Gastroesophageal sphincter (tissue), 4 donors: ENCODE results near the gene SHKBP1. TPM values are rescaled to one million over a fixed set of nuclear protein-coding genes. Genes with fewer than 3 reads are reported as not detected.
A peak's percentile ranks its signal among the peaks of the same experiment; 100 is the strongest.

Experiments
- ATAC-seq: fragments of 150-250 bp; one replicate; pipeline ENCODE4 v1.9.1; 2016; ENCODE audit warnings: mild to moderate bottlenecking, moderate library complexity
- H3K27ac ChIP-seq, 4 donors: fragments of 200-600 bp; sonication (generic) in 3 of 4; 1 replicate in 3 of 4; 2 replicates in 1 of 4; pipeline ENCODE4 v1.5.1; 2016 to 2019
- H3K27me3 ChIP-seq: fragments of 200-600 bp; sonication (generic); one replicate; pipeline ENCODE4 v1.5.1; 2019
- H3K36me3 ChIP-seq, 2 donors: fragments of 200-600 bp; sonication (generic); one replicate each; pipeline ENCODE4 v1.5.1; 2019; ENCODE audit warnings: control low read depth in 1 of 2
- H3K4me1 ChIP-seq, 3 donors: fragments of 200-600 bp; sonication (generic); 1 replicate in 2 of 3; 2 replicates in 1 of 3; pipeline ENCODE4 v1.5.1; 2016 to 2019; ENCODE audit warnings: control low read depth in 2 of 3
- H3K4me3 ChIP-seq, 2 donors: fragments of 200-600 bp; sonication (generic); one replicate each; pipeline ENCODE4 v1.5.1; 2019; ENCODE audit warnings: mild to moderate bottlenecking in 1 of 2, moderate library complexity in 1 of 2
- H3K9me3 ChIP-seq, 3 donors: fragments of 200-600 bp; sonication (generic); one replicate each; pipeline ENCODE4 v1.5.1; 2017 to 2019; ENCODE audit warnings: control low read depth in 2 of 3
- CTCF ChIP-seq, 4 experiments: fragments of 200-600 bp in 2 of 4; fragments of 450-650 bp in 2 of 4; sonication (generic) in 1 of 4; IDR thresholded peaks; one replicate each; pipeline ENCODE4 v1.5.1; 2017 to 2019; ENCODE audit warnings: antibody characterized with exemption in 4 of 4, mild to moderate bottlenecking in 2 of 4, moderate library complexity in 2 of 4
- EP300 ChIP-seq: sonication (generic); formaldehyde crosslinking; IDR thresholded peaks from one replicate; pipeline ENCODE4 v1.6.1; 2017; ENCODE audit warnings: antibody characterized with exemption, mild to moderate bottlenecking
- POLR2A ChIP-seq, 2 donors: fragments of 450-650 bp; IDR thresholded peaks; one replicate each; pipeline ENCODE4 v1.6.1; 2017; ENCODE audit warnings: antibody characterized with exemption in 2 of 2, mild to moderate bottlenecking in 2 of 2, moderate library complexity in 1 of 2
- POLR2AphosphoS5 ChIP-seq: sonication (generic); formaldehyde crosslinking; IDR thresholded peaks from one replicate; pipeline ENCODE4 v1.6.1; 2017; ENCODE audit warnings: antibody characterized with exemption
- WGBS, 2 donors: methylation state at CpG; one replicate each; pipeline ENCODE4 v1.1.5; 2018; ENCODE audit warnings: low coverage in 1 of 2; 5-methylcytosine and 5-hydroxymethylcytosine counted together
- total RNA-seq, 4 donors: library from RNA; depleted of rRNA; stranded (reverse); fragments of >200 nt; gene quantifications; one replicate each; pipeline ENCODE4 v1.1.0, GENCODE V29; 2016

The SHKBP1 gene
- total RNA-seq, 4 donors from 2014 or later, result 30.3 to 50.1 (median 37.7) TPM

GRCh38 chr19:40611900-40612698 is 35.4 kb downstream of the SHKBP1 start:
- no peak for ATAC-seq
- H3K27ac ChIP-seq, result peak overlapping the region in 2 of 4 donors; percentile 89 to 96
- TF ChIP-seq POLR2A (IDR thresholded peaks at IDR 0.05) (no peak), CTCF (IDR thresholded peaks at IDR 0.05) (no peak), EP300 (no peak), POLR2AphosphoS5 (no peak)

GRCh38 chr19:40612831-40613689 is 36.4 kb downstream of the SHKBP1 start:
- H3K4me3 ChIP-seq, result peak overlapping the region in 1 of 2 donors; percentile 63

More at GRCh38 chr19:40611900-40612698, 35.4 kb downstream of the SHKBP1 start:
- H3K36me3 ChIP-seq, result peaks cover 0 to 16% of the 10 kb centered on the region in 2 donors
- WGBS, 2 donors, result 90% methylated on average over 2 of the region's 10 CpGs; no CpG with 5 or more reads in 1 of the 2 donors
- H3K9me3 ChIP-seq, result no peaks in the 10 kb centered on the region
- peaks cover 0 to 86% (median 26%) of the 10 kb centered on the region in 3 donors for H3K4me1 ChIP-seq
- peaks cover 10% of the 10 kb centered on the region for H3K27me3 ChIP-seq
- H3K4me3 ChIP-seq, result no peak overlapping the region

GRCh38 chr19:40613690-40614621 is 37.3 kb downstream of the SHKBP1 start:
- Histone ChIP-seq H3K36me3 (peaks cover 0 to 27% of the 10 kb centered on the region in 2 donors), H3K27me3 (peaks cover 10% of the 10 kb centered on the region), H3K4me3 (peak overlapping the region; percentile 46 to 63), H3K27ac (peak overlapping the region; percentile 49 to 96 (median 86)), H3K9me3 (no peaks in the 10 kb centered on the region), H3K4me1 (peaks cover 0 to 71% (median 26%) of the 10 kb centered on the region in 3 donors)
- ATAC-seq, result peak; percentile 65
- TF ChIP-seq POLR2A (IDR thresholded peaks at IDR 0.05), result no peak
- TF ChIP-seq POLR2AphosphoS5, result no peak
- no peak for TF ChIP-seq EP300
- 2 to 3% methylated on average over 27 to 39 of the region's 67 CpGs for WGBS, 2 donors

More at GRCh38 chr19:40612831-40613689, 36.4 kb downstream of the SHKBP1 start:
- no peak for ATAC-seq
- H3K4me1 ChIP-seq, result peaks cover 0 to 77% (median 26%) of the 10 kb centered on the region in 3 donors
- H3K27ac ChIP-seq, result peak overlapping the region in 3 of 4 donors; percentile 83 to 96 (median 89)
- H3K9me3 ChIP-seq, result no peaks in the 10 kb centered on the region
- TF ChIP-seq EP300, result no peak
- H3K36me3 ChIP-seq, result peaks cover 0 to 19% of the 10 kb centered on the region in 2 donors
- H3K27me3 ChIP-seq, result peaks cover 10% of the 10 kb centered on the region
- WGBS, 2 donors, result 35 to 72% methylated on average over 8 to 10 of the region's 50 CpGs

- 5 to 7% methylated on average over 19 to 23 of the region's 27 CpGs for WGBS, 2 donors
- Histone ChIP-seq H3K9me3 (no peaks in the 10 kb centered on the region), H3K27me3 (peaks cover 7% of the 10 kb centered on the region), H3K4me3 (peak overlapping the region; percentile 46 to 63), H3K36me3 (peaks cover 0 to 36% of the 10 kb centered on the region in 2 donors), H3K4me1 (peaks cover 0 to 63% (median 20%) of the 10 kb centered on the region in 3 donors), H3K27ac (peak overlapping the region; percentile 49 to 96 (median 86))
- TF ChIP-seq POLR2A (IDR thresholded peaks at IDR 0.05) (no peak), CTCF (IDR thresholded peaks at IDR 0.05) (no peak), POLR2AphosphoS5 (peak; percentile 51), EP300 (no peak)
- ATAC-seq, result peak; percentile 70
These were observed 38.1 kb downstream of the SHKBP1 start for GRCh38 chr19:40614622-40615411.

GRCh38 chr19:40616178-40616577 is 39.5 kb downstream of the SHKBP1 start:
- peaks cover 0 to 50% of the 10 kb centered on the region in 2 donors for H3K36me3 ChIP-seq
- H3K9me3 ChIP-seq, result no peaks in the 10 kb centered on the region
- peaks cover 0 to 49% (median 14%) of the 10 kb centered on the region in 3 donors for H3K4me1 ChIP-seq
- TF ChIP-seq POLR2A (IDR thresholded peaks at IDR 0.05) (no peak), CTCF (IDR thresholded peaks at IDR 0.05) (no peak), POLR2AphosphoS5 (no peak), EP300 (no peak)
- H3K4me3 ChIP-seq, result no peak overlapping the region
- ATAC-seq, result no peak
- WGBS, 2 donors, result 58 to 87% methylated on average over 3 to 5 of the region's 5 CpGs
- H3K27ac ChIP-seq, result peak overlapping the region in 1 of 4 donors; percentile 83
- H3K27me3 ChIP-seq, result no peaks in the 10 kb centered on the region
